ENCODE results near the gene IGDCC3.

IGDCC3 gene

DNA sequence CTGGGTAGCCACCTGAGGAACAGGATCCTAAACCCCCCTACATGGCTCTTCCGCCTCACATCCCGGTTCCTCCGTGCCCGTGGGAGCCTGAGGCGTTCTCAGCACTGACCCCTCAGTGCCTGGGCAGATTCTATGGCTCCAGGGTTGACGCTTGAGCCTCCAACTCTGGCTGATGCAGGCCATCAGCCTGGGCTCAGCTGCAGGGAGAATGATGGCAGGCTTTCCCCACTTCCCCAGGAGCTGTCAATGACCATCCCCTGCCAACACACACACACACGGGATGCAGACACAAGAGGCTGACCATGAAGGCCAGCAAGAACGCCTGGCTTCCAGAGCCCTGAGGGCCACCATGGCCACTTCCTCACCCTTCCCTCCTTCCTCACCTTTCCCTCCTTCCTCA, 15.8 kb upstream of the IGDCC3 start:
- TF ChIP-seq, protein P1, sequence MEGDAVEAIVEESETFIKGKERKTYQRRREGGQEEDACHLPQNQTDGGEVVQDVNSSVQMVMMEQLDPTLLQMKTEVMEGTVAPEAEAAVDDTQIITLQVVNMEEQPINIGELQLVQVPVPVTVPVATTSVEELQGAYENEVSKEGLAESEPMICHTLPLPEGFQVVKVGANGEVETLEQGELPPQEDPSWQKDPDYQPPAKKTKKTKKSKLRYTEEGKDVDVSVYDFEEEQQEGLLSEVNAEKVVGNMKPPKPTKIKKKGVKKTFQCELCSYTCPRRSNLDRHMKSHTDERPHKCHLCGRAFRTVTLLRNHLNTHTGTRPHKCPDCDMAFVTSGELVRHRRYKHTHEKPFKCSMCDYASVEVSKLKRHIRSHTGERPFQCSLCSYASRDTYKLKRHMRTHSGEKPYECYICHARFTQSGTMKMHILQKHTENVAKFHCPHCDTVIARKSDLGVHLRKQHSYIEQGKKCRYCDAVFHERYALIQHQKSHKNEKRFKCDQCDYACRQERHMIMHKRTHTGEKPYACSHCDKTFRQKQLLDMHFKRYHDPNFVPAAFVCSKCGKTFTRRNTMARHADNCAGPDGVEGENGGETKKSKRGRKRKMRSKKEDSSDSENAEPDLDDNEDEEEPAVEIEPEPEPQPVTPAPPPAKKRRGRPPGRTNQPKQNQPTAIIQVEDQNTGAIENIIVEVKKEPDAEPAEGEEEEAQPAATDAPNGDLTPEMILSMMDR (IDR thresholded peaks at IDR 0.05; ENCODE audit: extremely low read depth, missing control alignments): no peak
- DNase-seq (ENCODE audit: low spot score): no peak

DNA sequence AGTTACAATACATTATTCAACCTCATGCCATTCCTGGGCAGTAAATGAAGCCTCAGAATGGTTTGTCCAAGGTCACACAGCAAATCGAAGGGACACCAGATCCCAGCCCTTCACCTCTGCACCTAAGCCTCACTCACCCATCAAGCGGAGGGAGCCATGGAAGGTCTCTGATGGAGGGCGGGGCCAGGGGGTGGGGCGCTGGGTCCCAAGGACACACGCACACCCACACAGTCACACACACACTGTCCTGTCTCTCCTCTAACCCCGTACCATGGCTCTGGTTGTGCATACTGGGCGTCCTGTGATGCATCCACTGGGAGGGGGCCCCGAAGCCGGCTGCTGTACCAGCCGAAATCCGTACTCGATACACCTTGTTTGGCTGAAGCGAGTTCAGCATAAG, 15.3 kb upstream of the IGDCC3 start:
- TF ChIP-seq, protein P1 (IDR thresholded peaks at IDR 0.05; ENCODE audit: extremely low read depth, missing control alignments): no peak
- DNase-seq (ENCODE audit: low spot score): no peak

DNA sequence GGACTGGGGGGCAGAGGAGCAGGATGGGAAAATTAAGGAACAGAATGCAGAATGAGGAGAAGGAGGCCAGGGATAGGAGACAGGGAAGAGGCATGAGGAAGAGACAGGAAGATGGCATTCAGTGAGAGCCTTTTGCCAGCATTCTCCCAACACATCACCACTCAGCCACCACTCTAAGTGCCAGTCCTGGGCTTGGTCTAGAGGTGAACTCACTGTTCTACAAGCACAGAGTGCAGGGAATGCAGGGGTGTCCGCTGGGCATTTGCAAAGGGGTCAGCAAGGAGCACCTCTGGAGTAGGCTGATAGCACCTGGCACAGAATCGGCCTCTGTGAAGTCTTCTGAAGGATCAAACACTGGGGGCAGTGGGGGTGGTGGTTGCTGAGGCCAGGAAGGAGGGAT, 14.6 kb upstream of the IGDCC3 start:
- TF ChIP-seq, protein P1 (IDR thresholded peaks at IDR 0.05; ENCODE audit: extremely low read depth, missing control alignments): no peak
- DNase-seq (ENCODE audit: low spot score): no peak

DNA sequence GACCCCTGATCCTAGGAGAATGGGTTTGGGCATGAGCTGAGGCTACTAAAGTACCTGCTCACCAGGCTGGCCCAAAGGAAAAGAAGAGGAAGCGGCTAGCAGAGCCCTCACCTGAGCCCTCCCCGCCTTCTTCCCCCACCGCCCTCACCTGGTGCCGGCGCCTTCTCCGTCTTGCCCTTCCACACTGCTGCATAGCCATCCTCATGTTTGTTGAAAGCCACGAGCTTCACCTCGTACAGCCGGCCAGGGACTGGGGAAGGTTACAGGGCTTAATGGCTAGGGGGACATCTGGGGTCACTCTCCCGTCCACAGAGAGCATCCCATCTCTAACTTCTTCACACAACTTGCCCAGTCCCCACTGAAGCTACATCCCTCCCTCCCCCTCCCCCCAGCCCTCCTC, 13.9 kb upstream of the IGDCC3 start:
- no peak for DNase-seq (ENCODE audit: low spot score)
- TF ChIP-seq, protein P1 (IDR thresholded peaks at IDR 0.05; ENCODE audit: extremely low read depth, missing control alignments): no peak

DNA sequence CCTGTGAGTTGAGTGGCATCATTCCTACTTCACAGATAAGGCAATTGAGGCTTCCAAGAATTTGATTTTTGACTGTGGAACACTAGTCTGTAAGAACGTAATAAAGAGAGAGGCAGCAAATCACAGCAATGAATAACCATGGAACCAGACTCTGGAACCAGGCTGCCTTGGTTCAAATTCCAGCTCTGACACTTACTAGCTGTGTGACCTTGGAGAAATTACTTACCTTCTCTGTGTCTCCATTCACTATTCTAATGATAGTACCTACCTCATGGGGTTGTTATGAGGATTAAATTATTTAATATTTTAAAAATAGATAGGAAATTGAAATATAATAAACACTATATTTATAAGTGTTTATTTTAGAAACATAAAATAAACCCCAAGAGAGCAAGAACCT, 12.6 kb upstream of the IGDCC3 start:
- TF ChIP-seq, protein P1 (IDR thresholded peaks at IDR 0.05; ENCODE audit: extremely low read depth, missing control alignments): no peak
- DNase-seq (ENCODE audit: low spot score): no peak

DNA sequence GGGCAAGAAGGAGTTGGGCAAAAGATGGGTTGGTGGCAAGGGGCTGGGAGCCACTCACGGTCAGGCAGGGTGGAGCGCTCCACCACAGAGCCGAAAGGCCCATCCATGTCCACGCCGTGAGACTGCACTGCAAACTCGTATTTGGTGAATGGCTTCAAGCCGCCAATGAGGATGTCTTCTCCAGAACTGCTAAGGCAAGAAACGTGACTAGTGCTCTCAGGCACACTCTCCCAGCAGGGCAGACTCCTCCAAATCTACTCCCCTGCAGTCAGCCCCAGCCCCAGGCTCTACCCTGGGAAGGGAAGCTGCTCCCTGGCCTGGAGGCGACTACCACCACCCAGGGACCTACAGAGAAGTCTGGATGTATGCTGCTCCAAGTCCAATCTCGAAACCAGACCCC, 11.4 kb upstream of the IGDCC3 start:
- no peak for DNase-seq (ENCODE audit: low spot score)
- TF ChIP-seq, protein P1 (IDR thresholded peaks at IDR 0.05; ENCODE audit: extremely low read depth, missing control alignments): no peak

DNA sequence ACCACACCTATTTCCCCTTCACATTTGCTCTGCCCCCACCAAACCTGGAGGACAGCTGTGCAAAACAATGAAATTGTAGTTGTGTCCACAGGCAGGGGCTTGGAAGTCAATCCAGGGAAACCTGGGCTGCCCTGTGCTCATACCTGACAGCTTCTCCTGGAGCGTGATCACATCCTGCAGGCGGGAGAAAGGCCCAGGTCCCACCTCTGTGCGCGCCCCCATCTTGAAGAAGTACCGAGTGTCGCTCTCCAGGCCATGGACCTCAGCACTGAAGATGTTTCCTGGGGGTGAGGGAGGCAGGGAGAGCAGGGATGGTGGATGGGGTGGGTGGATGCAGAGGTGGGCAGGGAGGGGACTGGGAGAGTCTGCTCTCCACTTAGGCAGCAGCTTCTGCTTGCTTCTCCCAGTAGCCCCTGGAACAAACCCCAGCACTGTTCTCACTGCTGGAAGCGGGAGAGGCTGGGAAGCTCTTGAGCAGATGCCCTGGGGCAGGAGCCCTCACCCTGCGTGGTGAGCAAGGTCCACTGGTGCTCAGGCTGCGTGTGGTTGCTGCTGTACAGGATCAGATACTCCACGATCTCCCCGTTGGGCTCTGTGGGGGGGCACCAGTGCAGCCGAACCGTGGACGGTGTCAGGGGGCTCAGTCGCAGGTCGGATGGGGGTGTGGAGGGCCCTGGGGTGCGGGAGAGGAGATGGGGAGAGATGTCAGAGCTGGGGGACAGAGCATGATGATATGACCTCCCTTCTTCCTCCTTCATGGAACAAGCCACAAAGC, 10.7 kb upstream of the IGDCC3 start:
- TF ChIP-seq, protein P1 (IDR thresholded peaks at IDR 0.05; ENCODE audit: extremely low read depth, missing control alignments): no peak
- DNase-seq (ENCODE audit: low spot score): no peak

Measured in GM20000 (cell line).